Naive thymus-derived CD4-positive, alpha-beta T cell (primary cell): Measurements from ENCODE around the gene CCL24. TPM values are rescaled to one million over a fixed set of nuclear protein-coding genes. Genes with fewer than 3 reads are reported as not detected.
"Not testable (repeated sequence)": the region's sequence is repeated elsewhere in the genome, so short reads cannot be mapped to it uniquely, and the experiment has no call there.

ENCODE experiments used
- ATAC-seq: fragments of 150-1000 bp; cut with Tn5 transposase; 2 replicates; pipeline ENCODE4 v1.10.0; 2021; ENCODE audit warnings: mild to moderate bottlenecking, moderate library complexity
- CTCF ChIA-PET: fragments of 350-600 bp; sonication (Branson Sonifier 250); formaldehyde crosslinking; loops from one replicate; lab custom pipeline; 2021; ENCODE audit warnings: antibody characterized with exemption; lab: Charles Lee
- POLR2A ChIA-PET: fragments of 350-600 bp; sonication (Branson Sonifier 250); formaldehyde crosslinking; loops from one replicate; lab custom pipeline; 2021; ENCODE audit warnings: antibody characterized with exemption, inconsistent platforms; lab: Charles Lee
- DNase-seq, 9 donors: peaks; one replicate each; pipeline versions ENCODE4 v3.0.0 to v3.0.0-alpha.2; 2020 to 2022; ENCODE audit warnings: mixed read lengths in 1 of 9
- H3K27ac ChIP-seq: one replicate; pipeline ENCODE4 v1.7.0; 2013; ENCODE audit warnings: mild to moderate bottlenecking, low read depth, low read length, moderate library complexity
- H3K27me3 ChIP-seq, 2 donors: one replicate each; pipeline ENCODE4 v1.7.0; 2013; ENCODE audit warnings: low read length in 2 of 2, mild to moderate bottlenecking in 2 of 2, moderate library complexity in 2 of 2; ENCODE audit not compliant: control insufficient read depth in 2 of 2, insufficient read depth in 2 of 2
- H3K36me3 ChIP-seq, 3 experiments: 1 replicate in 2 of 3; 2 replicates in 1 of 3; pipeline ENCODE4 v1.7.0; 2013; ENCODE audit warnings: low read length in 3 of 3, mild to moderate bottlenecking in 3 of 3, moderate library complexity in 1 of 3; ENCODE audit not compliant: insufficient read depth in 3 of 3, control insufficient read depth in 2 of 3
- H3K4me1 ChIP-seq, 2 donors: one replicate each; pipeline ENCODE4 v1.7.0; 2013; ENCODE audit warnings: low read length in 2 of 2, mild to moderate bottlenecking in 2 of 2, moderate library complexity in 1 of 2; ENCODE audit not compliant: control insufficient read depth in 2 of 2, insufficient read depth in 2 of 2
- H3K4me3 ChIP-seq: 2 replicates; pipeline ENCODE4 v1.7.0; 2013; ENCODE audit warnings: mild to moderate bottlenecking, low read length
- H3K9me3 ChIP-seq, 3 experiments: 1 replicate in 2 of 3; 2 replicates in 1 of 3; pipeline ENCODE4 v1.7.0; 2013; ENCODE audit warnings: low read length in 3 of 3; ENCODE audit not compliant: control insufficient read depth in 2 of 3
- H3K27ac Mint-ChIP-seq, 9 donors: one replicate each; pipeline ENCODE4 v1.8.0; 2020 to 2022; ENCODE audit warnings: mixed read lengths in 9 of 9, mild to moderate bottlenecking in 8 of 9, moderate library complexity in 5 of 9, inconsistent platforms in 2 of 9
- H3K27me3 Mint-ChIP-seq, 5 donors: one replicate each; pipeline ENCODE4 v1.8.0; 2021 to 2022; ENCODE audit warnings: mixed read lengths in 5 of 5, mild to moderate bottlenecking in 1 of 5
- H3K36me3 Mint-ChIP-seq, 5 donors: one replicate each; pipeline ENCODE4 v1.8.0; 2020 to 2022; ENCODE audit warnings: mixed read lengths in 5 of 5, mild to moderate bottlenecking in 3 of 5, inconsistent platforms in 1 of 5
- H3K4me1 Mint-ChIP-seq, 7 donors: one replicate each; pipeline ENCODE4 v1.8.0; 2020 to 2022; ENCODE audit warnings: mixed read lengths in 7 of 7, mild to moderate bottlenecking in 3 of 7, inconsistent platforms in 1 of 7
- H3K4me3 Mint-ChIP-seq, 10 donors: one replicate each; pipeline ENCODE4 v1.8.0; 2020 to 2022; ENCODE audit warnings: mild to moderate bottlenecking in 10 of 10, mixed read lengths in 10 of 10, moderate library complexity in 6 of 10, inconsistent platforms in 2 of 10
- H3K9me3 Mint-ChIP-seq, 11 donors: one replicate each; pipeline ENCODE4 v1.8.0; 2020 to 2022; ENCODE audit warnings: mixed read lengths in 11 of 11, mild to moderate bottlenecking in 4 of 11, inconsistent platforms in 1 of 11, moderate library complexity in 1 of 11
- intact Hi-C, 2 donors: fragments of 100-400 bp; cut with micrococcal nuclease; formaldehyde crosslinking; loops; one replicate each; pipeline ENCODE4 v1.15.1; 2023
- polyA plus RNA-seq, 2 donors: library from polyadenylated mRNA; unstranded; fragments of 300-500 nt; fragmentation: Illumina TruSeq; gene quantifications; one replicate each; pipeline ENCODE4 v1.2.3, GENCODE V29; 2021
- total RNA-seq, 6 experiments: library from RNA in 5 of 6; stranded (reverse) in 5 of 6; gene quantifications; 1 replicate in 5 of 6; 2 replicates in 1 of 6; pipeline ENCODE4 v1.2.3 and lab custom pipeline; 2021 to 2026

CCL24 gene
- total and polyA plus RNA-seq, 7 experiments from 2014 or later = not detected

DNA sequence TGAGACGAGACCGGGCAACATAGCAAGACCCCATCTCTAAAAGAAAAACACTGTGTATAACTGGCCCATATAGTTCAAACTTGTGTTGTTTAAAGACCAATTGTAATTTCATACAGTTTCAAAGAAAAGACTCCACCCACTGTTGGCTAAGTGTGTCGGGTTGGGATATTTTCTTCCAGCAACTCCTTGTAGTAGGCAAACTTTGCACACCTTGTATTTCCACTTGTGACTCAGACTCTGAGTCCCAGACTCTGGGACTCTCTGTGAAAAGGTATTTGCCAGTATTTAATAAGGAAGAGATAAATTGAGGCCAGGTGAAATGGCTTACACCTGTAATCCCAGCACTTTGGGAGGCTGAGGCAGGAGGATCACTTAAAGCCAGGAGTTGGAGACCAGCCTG, 36.0 kb upstream of the CCL24 start:
- no peak overlapping the region for H3K4me3 ChIP-seq
- DNase-seq (no peak), ATAC-seq (no peak)
- H3K36me3 ChIP-seq = no peaks in the 10 kb centered on the region
- intact Hi-C loops = no loop called here
- Mint-ChIP-seq H3K4me1 (peaks cover 0 to 3% (median 0%) of the 10 kb centered on the region in 7 donors), H3K27me3 (no peaks in the 10 kb centered on the region), H3K36me3 (no peaks in the 10 kb centered on the region), H3K9me3 (no peaks in the 10 kb centered on the region), H3K27ac (no peak overlapping the region), H3K4me3 (no peak overlapping the region)
- ChIA-PET CTCF (interaction anchor here (0.5 kb wide), 1 partner anchor 72 kb away, joined by 3 read pairs; no protein-coding TSS in a partner anchor), POLR2A (no interaction called here)
- H3K27ac ChIP-seq = no peak overlapping the region
- no peaks in the 10 kb centered on the region for H3K27me3 ChIP-seq
- H3K9me3 ChIP-seq = no peaks in the 10 kb centered on the region
- no peaks in the 10 kb centered on the region for H3K4me1 ChIP-seq

- intact Hi-C loops = no loop called here
- Mint-ChIP-seq H3K27me3 (no peaks in the 10 kb centered on the region), H3K27ac (no peak overlapping the region), H3K36me3 (no peaks in the 10 kb centered on the region), H3K9me3 (no peaks in the 10 kb centered on the region), H3K4me3 (no peak overlapping the region), H3K4me1 (peaks cover 0 to 10% (median 0%) of the 10 kb centered on the region in 7 donors)
- no peak overlapping the region for H3K27ac ChIP-seq
- H3K36me3 ChIP-seq = no peaks in the 10 kb centered on the region
- ATAC-seq (peak; percentile 64), DNase-seq (no peak)
- H3K9me3 ChIP-seq = no peaks in the 10 kb centered on the region
- no peak overlapping the region for H3K4me3 ChIP-seq
- ChIA-PET POLR2A (no interaction called here), CTCF (no interaction called here)
- H3K4me1 ChIP-seq = no peaks in the 10 kb centered on the region
- no peaks in the 10 kb centered on the region for H3K27me3 ChIP-seq
These were observed 34.1 kb upstream of the CCL24 start for GRCh38 chr7:75847707-75848106.

GRCh38 chr7:75845132-75845531, 31.5 kb upstream of the CCL24 start:
- POLR2A ChIA-PET, intact Hi-C loops, H3K36me3 Mint-ChIP-seq, CTCF ChIA-PET, H3K9me3 ChIP-seq, H3K4me1 ChIP-seq, H3K27ac ChIP-seq, H3K27me3 Mint-ChIP-seq, H3K27ac Mint-ChIP-seq, H3K4me3 Mint-ChIP-seq, ATAC-seq, H3K27me3 ChIP-seq, DNase-seq, H3K4me3 ChIP-seq, H3K9me3 Mint-ChIP-seq, H3K36me3 ChIP-seq: not testable (repeated sequence)
- H3K4me1 Mint-ChIP-seq = peaks cover 0 to 14% (median 0%) of the 10 kb centered on the region in 7 donors

- ATAC-seq = no peak
- H3K4me1 ChIP-seq = no peaks in the 10 kb centered on the region
- Mint-ChIP-seq H3K27me3 (no peaks in the 10 kb centered on the region), H3K36me3 (no peaks in the 10 kb centered on the region), H3K4me3 (no peak overlapping the region), H3K4me1 (peaks cover 0 to 14% (median 0%) of the 10 kb centered on the region in 7 donors), H3K9me3 (peaks cover 0 to 1% (median 0%) of the 10 kb centered on the region in 11 donors), H3K27ac (no peak overlapping the region)
- no peaks in the 10 kb centered on the region for H3K9me3 ChIP-seq
- H3K27ac ChIP-seq = no peak overlapping the region
- intact Hi-C loops = no loop called here
- H3K27me3 ChIP-seq = no peaks in the 10 kb centered on the region
- CTCF ChIA-PET = no interaction called here
- no peak overlapping the region for H3K4me3 ChIP-seq
- DNase-seq = no peak
- POLR2A ChIA-PET = no interaction called here
- H3K36me3 ChIP-seq = no peaks in the 10 kb centered on the region
These were observed 30.6 kb upstream of the CCL24 start for GRCh38 chr7:75844158-75844557.

GRCh38 chr7:75843613-75844116, 30.1 kb upstream of the CCL24 start:
- POLR2A ChIA-PET = no interaction called here
- Histone ChIP-seq H3K27ac (no peak overlapping the region), H3K4me3 (no peak overlapping the region), H3K9me3 (no peaks in the 10 kb centered on the region), H3K27me3 (no peaks in the 10 kb centered on the region), H3K36me3 (no peaks in the 10 kb centered on the region), H3K4me1 (no peaks in the 10 kb centered on the region)
- H3K9me3 Mint-ChIP-seq = peaks cover 0 to 1% (median 0%) of the 10 kb centered on the region in 11 donors
- CTCF ChIA-PET = no interaction called here
- no peak overlapping the region for H3K27ac Mint-ChIP-seq
- no peak for DNase-seq
- H3K4me1 Mint-ChIP-seq = peaks cover 0 to 14% (median 0%) of the 10 kb centered on the region in 7 donors
- no peaks in the 10 kb centered on the region for H3K36me3 Mint-ChIP-seq
- H3K4me3 Mint-ChIP-seq = no peak overlapping the region
- no peaks in the 10 kb centered on the region for H3K27me3 Mint-ChIP-seq
- intact Hi-C loops = no loop called here
- ATAC-seq = no peak

GRCh38 chr7:75842836-75843446, 29.3 kb upstream of the CCL24 start:
- no peaks in the 10 kb centered on the region for H3K36me3 ChIP-seq
- H3K4me1 ChIP-seq = no peaks in the 10 kb centered on the region
- Mint-ChIP-seq H3K4me3 (peak overlapping the region in 1 of 10 donors; percentile 16), H3K4me1 (peaks cover 0 to 14% (median 0%) of the 10 kb centered on the region in 7 donors), H3K27ac (peak overlapping the region in 1 of 9 donors; percentile 70), H3K27me3 (no peaks in the 10 kb centered on the region), H3K36me3 (no peaks in the 10 kb centered on the region), H3K9me3 (peaks cover 0 to 1% (median 0%) of the 10 kb centered on the region in 11 donors)
- peak in 1 of 9 donors; percentile 60 for DNase-seq
- POLR2A ChIA-PET = no interaction called here
- ATAC-seq = peak; percentile 77
- no peaks in the 10 kb centered on the region for H3K9me3 ChIP-seq
- intact Hi-C loops = no loop called here
- CTCF ChIA-PET = no interaction called here
- H3K4me3 ChIP-seq = no peak overlapping the region
- no peak overlapping the region for H3K27ac ChIP-seq
- no peaks in the 10 kb centered on the region for H3K27me3 ChIP-seq

DNA sequence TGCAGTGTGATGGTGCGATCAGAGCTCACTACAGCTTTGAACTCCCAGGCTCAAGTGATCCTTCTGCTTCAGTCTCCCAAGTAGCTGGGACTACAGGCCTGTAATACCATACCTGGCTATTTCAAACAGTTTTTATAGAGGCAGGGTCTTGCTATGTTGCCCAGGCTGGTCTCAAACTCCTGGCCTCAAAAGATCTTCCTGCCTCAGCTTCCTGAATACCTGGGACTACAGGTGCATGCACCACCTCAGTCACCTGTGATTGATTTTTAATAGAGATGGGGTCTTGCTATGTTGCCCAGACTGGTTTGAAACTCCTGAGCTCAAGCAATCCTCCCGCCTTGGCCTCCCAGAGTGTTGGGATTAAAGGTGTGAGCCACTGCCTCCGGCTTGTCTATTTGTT, 26.4 kb upstream of the CCL24 start:
- H3K27me3 Mint-ChIP-seq = no peaks in the 10 kb centered on the region
- intact Hi-C loops = no loop called here
- Histone ChIP-seq H3K4me1 (no peaks in the 10 kb centered on the region), H3K4me3 (no peak overlapping the region), H3K27me3 (no peaks in the 10 kb centered on the region), H3K9me3 (no peaks in the 10 kb centered on the region), H3K36me3 (no peaks in the 10 kb centered on the region), H3K27ac (no peak overlapping the region)
- H3K4me1 Mint-ChIP-seq = peaks cover 0 to 14% (median 0%) of the 10 kb centered on the region in 7 donors
- POLR2A ChIA-PET = interaction anchor here (0.6 kb wide), 1 partner anchor 282 kb away, joined by 4 read pairs; no protein-coding TSS in a partner anchor
- no peak for ATAC-seq
- CTCF ChIA-PET = no interaction called here
- peaks cover 0 to 1% (median 0%) of the 10 kb centered on the region in 11 donors for H3K9me3 Mint-ChIP-seq
- no peaks in the 10 kb centered on the region for H3K36me3 Mint-ChIP-seq
- no peak overlapping the region for H3K4me3 Mint-ChIP-seq
- H3K27ac Mint-ChIP-seq = no peak overlapping the region
- no peak for DNase-seq
